HG02798 (cell line): Measurements from ENCODE around the gene SIX1.

Experiments used
- ATAC-seq: cut with Tn5 transposase; IDR thresholded peaks from one replicate; pipeline ENCODE4 v1.9.1; 2021; ENCODE audit warnings: mild to moderate bottlenecking; ENCODE audit not compliant: unreplicated experiment, poor library complexity

SIX1 gene

DNA sequence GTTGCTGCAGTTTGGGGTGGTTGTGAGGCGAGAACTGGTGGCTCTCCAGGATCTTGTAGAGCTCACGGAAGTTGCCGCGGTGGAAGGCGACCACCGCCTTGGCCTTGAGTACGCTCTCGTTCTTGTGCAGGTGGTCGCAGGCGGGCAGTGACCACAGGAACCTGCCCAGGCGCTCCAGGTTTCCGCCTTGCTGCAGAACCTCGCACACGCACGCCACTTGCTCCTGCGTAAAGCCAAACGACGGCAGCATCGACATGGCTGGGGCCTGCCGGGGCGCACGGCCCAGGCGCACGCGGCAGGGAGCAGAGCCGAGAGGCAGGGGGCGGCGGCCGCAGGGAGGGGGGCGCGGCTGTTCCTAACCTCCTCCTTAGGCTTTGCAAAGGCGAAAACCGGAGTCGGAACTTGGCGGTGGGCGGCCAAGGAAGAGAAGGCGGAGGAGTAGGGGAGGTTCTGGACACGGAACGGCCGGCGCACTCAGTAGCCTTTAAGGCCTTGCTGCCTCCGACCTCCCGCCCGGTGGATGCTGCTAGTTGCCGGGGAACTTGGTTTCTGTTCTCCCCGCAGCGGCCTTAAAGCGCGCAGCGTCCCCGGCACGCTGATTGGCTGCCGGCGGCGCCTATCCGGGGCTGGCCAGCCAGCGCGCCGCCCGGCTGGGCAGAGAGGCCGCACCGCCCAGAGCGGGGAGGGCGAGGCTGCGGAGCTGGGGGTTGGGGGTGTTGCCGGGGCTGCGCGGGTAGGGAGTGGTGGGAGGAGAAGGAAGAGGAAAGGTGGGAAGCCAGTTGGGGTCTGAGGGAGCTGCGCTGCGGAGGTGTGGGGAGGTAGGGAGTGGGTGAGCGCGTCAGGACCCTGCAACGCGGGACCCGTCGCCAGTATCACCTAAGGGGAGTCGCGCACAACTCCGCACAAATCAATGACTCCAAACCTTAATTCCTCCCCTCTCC lies at the start of gene SIX1:
SIX1 (minus strand) TSS at position 544 of the 941 bp plus-strand sequence; CDS start at position 256, 288 bp downstream.
- ATAC-seq: peak; percentile 72

DNA sequence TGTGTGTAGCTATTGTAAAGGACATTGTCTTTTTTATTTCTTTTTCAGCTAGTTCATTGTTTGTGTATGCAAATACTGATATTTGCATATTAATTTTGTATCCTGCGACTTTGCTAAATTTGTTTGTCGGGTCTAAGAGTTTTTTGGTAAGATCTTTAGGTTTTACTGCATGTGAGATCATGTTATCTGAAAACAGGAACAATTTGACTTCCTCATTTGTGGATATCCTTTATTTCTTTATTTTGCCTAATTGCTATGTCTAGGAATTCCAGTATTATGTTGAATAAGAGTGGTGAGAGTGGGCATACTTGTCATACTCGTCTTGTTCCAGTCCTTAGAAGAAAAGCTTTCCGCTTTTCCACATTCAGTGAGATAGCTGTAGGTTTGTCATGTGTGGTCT lies 46.0 kb upstream of the SIX1 start:
- ATAC-seq: no peak

DNA sequence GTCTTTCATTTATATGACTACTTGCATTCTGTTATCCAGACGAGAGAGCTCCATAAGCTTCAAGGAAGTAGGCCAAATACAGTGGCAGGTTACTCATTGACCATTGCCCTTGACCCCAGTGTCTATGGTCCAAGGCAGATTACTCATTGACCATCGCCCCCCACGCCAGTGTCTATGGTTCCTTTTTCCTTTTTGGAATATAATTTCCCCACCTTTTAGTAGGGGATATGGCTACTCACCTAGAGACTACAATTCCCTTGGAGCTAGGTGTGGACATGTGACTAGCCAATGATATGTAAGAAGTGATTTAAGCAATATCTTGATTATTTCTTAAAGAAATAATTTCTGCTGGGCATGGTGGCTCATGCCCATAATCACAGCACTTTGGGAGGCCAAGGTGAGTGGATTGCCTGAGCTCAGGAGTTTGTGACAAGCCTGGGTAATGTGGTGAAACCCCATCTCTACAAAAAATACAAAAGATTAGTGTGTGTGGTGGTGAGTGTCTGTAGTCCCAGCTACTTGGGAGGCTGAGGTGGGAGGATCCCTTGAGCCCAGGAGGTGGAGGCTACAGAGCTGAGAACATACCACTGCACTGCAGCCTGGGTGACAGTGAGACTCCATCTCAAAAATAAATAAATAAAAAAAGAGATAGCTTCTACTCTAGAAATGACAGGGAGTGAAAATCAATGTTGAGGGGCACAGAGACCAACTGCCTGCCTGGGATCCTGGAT lies 42.3 kb upstream of the SIX1 start:
- ATAC-seq: no peak

DNA sequence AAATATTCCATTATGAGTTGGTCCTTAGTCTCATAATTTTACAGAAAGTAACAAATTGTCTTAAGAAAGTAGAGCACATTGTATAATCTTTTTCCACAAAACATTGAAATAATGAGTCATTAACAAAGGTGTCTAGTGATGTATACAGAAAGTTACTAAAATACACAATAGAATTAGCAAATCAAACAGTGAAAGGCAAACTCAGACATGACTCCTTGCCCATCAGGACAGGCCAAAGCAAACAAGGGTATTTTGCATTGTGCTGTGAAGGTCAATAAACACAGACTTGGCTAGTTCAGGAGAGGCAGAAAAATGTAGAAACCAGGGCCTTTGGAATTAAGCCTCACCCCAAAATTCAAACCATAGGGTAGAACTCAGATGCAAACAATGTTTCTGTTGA lies 37.6 kb upstream of the SIX1 start:
- no peak for ATAC-seq

DNA sequence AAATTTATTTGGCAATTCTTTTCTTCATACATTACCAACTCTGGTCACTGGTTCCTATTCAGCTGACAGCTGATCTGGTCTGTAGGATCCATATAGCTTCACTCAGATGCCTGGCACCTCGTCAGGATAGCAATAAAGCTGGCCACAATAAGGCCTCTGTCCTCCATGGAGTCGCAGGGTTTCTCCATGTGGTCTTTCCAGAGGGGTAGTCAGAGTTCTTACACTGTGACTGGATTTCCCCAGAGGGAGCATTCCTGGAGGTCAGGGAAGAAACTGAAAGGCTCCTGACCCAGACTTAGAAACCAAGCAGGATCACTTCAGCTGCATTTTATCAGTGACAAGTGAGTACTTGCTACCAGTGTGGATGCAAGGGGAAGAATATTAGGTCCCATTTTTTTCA lies 34.9 kb upstream of the SIX1 start:
- ATAC-seq: no peak

DNA sequence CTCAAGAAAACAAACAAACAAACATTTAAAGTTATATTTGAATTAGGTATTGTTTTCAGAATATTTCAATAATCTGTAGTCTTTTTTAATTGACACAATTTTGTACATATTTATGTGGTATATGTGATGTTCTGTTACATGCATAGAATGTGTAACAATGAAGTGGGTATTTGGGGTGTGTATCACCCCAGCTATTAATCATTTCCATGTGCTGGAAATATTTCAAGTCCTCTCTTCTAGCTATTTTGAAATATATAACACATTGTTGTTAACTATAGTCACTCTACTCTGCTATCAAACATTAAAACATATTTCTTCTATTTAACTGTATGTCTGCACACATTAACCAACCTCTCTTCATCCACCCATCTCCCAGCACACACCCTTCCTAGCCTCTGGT lies 32.0 kb upstream of the SIX1 start:
- ATAC-seq: no peak

DNA sequence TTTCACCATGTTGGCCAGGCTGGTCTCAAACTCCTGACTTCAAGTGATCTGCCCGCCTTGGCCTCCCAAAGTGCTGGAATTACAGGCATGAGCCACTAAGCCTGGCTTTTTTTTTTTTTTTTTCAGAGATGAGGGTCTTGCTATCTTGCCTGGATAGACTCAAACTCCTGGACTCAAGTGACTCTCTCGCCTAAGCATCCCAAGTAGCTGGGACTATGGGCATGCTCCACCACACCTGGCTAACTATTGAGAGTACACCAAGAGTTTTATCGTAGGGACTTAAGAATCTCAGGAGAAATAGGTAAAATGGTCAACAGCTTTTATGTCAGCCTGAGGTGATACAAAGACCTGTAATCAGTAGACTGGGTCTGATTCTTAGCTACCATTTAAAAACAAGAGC lies 31.2 kb upstream of the SIX1 start:
- ATAC-seq: no peak

DNA sequence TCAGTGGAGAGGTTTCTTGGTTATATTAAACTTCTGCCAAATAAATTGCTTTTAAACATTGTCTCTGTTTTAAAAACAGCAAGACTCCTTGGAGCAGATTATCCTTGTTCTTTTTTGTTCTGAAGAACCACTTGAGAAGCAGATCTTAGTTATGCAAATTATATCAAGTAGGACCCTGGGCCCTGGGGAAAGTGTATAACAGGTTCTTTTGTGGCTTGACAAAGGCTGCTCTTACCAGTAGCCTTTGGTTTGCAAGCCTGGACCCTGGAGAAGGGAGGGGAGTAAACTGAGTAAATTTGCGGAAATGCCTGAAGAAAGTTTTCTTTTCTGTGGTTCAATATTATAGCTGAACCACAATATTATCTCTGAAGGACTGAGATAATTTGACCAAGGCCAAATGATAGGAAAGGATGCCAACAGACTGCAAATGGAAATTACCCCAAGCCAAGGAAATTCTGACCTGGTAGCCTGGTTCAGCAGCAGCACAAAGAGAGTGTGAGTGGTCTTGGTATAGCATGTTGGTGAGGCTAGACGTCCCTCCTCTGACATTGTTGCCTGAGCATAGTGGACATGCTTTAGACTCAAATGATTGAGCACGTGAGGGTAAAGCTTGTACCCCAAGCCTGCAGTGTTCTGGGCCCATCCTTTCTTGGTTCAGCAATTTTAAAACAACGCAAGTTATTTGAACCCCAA lies 30.4 kb upstream of the SIX1 start:
- ATAC-seq: no peak

DNA sequence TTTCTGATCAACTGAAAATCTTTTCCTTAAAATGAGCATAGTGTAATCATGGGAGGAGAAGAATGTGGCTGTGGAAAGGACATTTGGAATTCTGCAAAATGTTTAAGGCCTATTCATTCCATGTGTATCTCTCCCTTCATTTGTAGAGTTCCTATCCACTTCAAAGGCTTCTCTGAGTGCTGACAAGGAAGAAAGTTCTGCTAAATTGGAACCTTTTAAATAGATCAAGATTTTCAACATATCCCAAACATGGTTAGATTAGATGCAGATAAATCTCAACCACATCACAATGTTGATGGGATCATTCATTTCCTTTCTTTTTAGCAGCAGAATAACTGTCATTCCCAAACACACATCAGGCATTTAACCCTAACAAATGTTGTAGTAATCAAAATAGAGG lies 28.4 kb upstream of the SIX1 start:
- ATAC-seq: no peak

DNA sequence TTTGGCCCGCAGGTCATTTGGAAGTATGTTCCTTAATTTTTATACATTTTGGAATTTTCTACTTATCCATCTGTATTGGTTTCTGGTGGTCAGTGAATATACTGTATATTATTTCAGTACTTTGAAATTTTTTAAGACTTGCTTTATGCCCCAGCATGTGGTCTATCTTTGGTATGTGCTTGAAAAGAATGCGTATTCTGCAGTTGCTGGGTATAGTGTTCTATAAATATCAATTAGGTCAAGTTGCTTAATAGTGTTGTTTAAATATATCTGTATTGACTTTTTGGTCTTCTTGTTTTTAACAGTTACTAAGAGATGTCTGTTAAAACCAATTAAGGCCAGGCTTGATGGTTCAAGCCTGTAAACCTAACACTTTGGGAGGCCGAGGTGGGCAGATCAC lies 21.7 kb upstream of the SIX1 start:
- ATAC-seq: no peak

DNA sequence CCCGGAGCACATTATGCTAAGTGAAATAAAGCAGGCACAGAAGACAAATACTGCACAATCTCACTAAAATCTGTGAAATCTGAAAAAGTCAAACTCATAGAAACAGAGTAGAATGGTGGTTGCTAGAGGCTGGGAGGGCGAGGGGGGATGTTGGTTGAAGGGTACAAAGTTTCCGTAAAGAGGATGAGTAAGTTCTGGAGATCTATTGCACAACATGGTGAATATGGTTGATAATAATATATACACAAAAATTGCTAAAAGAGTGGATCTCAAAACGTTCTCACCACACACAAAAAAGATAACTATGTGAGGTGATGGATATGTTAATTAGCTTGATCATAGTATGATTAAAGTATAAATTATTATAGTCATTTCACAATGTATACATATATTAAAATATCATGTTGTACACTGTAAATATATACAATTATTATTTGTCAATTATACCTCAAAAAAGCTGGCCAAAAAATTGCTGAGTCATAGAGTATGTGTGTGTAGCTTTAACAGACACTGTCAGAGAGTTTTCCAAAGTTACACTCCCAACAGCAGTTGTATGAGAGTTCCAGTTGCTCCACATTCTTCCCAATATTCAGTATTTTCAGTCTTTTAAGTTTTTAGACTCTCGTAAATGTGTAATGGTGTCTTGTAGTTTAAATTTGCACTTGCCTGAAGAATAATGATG lies 19.3 kb upstream of the SIX1 start:
- no peak for ATAC-seq

DNA sequence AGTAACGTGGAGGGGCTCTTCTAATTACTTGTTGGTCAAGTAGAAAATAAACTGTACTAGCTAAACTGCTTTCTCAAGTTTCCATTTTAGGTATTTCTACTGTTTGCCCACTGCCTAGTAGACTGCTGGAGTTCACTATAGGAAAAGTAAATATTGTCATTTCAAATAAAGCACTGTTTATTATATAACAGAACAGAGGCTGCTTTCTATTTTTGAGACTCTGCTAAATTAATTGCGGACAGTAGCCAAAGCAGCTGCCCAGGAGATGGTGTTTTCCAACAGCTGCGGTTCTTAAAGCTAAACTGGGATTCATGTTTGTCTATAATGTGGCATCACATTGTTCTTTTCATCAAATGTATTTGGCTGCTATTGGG lies 15.9 kb upstream of the SIX1 start:
- no peak for ATAC-seq

DNA sequence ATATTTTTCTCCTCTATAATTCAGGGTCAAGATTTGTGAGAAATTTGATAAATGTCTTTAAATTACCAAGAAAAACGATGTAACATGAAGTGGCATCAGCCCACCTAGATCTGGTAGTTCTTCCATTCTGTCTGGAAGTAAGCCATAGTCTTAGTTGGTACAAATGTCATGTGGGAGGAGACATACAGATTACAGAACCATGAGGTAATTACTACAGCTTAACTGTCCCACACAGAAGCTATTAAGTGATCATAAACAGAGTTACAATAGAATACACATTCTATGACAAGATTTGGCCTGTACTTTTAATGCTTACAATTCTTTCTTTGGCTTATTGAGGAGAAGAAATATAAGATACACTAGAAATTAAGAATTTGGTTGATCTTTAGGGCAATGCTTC lies 13.7 kb upstream of the SIX1 start:
- ATAC-seq: no peak

DNA sequence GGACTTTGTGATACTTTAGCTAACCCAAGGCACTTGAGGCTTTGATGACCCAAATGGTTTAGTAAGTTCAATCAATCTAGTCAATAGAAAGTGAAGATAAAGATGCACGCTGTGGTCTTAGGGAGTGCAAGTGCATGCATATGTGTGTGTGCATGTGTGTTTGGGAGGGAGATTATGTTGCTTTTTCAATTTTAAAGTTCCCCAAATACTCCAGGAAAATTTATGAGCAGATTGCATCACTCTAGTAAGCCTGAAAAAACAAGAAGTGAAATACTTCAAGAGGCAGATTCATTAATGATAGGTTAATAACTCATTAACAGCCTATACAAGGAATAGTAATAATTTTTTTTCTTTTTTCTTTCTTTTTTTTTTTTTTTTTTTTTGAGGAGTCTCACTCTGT lies 12.4 kb upstream of the SIX1 start:
- no peak for ATAC-seq

DNA sequence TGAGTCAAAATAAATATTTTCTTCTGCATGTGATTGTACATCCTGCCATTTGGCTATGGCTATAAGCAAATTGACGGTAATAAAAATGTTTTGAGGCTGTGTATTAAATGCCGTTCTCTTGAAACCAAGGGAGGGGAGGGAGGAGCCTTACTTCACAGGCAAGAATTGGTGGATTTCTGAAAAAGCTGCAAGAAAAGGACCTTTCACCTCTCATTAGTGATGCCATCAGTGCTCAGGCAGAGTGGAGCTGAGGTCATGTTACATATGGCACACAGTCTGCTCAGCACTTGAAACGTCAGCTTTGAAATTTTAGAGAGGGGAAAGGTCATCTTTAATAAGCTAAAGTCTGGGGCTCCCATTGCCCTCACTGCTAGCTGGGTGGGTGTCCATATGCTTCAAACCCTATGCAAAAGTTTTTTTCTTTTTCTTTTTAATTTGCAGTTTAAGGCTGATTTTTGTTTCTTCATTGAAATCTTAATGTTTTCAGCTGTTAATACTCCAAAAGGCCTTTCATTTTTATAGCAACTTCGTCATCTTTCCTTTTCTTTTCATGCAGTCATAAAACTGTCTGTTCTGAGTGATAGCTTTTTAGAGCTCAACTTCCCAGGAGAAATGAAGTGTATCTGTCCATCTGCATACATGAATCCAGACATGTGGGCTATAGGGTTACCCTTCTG lies 9.8 kb upstream of the SIX1 start:
- ATAC-seq: no peak

DNA sequence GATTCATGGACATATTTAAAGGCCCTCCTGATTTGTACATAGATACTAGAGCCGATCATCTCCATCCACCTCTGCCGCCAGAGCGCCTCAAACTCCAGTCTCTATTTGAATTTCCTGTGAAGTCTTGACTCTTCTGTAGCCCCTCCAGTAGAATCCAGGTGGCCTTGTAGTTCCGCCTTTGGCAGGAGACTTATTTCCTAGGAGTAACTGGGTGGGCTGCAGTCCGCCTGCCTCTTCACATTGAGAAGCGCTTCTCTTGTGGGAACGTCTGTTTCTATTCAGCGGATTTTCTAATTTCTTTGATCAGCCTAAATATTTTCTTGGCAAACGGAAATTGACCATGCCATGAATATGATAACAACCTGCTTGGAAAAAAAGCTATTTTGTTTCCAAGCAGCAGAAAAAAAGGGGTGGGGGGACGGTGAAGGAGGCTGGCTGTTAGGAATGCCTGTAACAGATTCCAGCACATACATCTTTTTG lies 9.0 kb upstream of the SIX1 start:
- no peak for ATAC-seq

DNA sequence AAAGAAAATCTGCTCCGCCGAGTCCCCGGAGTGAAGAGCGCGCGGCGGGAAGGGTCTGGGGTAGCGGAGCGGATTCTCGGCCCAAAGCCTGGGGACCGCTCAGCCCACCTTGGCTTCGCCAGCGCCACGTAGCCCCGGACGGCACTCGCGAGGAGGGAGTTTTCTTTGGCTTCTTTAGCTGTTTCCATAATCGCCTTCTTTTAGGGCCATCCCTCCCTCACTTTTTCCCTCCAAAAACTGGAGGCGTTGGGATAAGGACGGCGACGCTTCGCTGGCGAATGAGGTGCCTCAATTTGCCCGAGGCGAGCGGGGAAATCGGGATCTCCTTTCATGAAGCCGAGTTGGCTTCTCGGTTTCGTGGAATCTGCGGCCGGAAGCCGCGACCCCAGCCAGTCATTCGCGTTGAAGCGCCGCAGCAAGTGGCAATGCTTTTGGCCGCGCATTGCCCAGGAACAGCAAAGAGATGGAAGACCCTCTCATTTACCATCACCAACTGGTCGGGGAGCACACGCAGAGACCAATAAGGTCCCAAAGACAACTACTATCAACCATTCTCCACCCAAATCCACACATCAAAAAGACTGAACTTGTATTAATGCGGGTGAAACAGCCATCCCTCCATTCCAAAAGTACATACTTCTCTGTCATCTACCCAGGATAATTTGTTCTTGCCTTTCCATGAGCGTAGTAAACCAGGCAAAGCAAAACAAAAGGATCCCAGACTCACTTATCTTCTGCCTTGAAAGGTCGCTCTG lies 8.4 kb upstream of the SIX1 start:
- no peak for ATAC-seq

DNA sequence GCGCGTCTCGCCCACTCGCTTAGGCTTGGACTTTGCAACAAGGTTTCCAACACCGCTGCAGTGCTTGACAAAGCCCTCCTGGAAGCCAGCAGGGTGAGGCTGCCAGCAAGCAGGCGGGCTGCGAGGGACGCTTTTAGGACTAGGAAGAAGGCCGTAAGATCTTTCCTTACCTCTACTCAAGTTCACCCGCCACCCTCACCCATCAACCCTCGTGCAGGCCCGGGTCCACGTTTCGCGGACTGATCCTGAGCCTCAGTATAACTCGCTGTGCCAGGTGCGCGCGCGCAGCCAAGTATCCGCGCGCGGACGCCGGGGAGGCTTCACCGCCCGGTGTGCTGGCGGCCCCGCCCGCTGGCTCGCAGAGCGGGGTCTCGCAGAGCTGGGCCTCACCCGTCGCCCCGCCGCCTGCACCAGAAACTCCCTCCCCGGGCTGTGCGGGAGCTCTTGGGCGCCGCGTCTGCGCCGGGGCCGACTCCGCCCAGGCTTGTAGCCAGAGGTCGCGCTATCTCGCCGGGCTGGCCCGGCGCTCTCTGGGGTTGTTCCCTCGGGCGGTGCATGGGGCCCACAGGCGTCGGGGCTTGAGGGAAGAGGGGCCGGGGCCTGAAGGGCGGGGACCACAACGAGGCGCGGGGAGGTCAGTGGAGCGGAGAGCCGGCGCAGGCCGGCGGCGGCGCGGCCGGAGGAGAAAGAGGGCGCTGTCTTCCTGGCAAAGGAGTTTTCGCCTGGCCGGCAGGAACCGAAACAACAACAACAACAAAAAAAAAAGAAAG lies 7.6 kb upstream of the SIX1 start:
- ATAC-seq: peak; percentile 88
